Mucosa of stomach (tissue), 1 donor: Measurements from ENCODE around the gene HTRA2.

Experiments
- H3K27me3 ChIP-seq: one replicate; pipeline ENCODE4 v1.7.0; 2013; ENCODE audit warnings: mild to moderate bottlenecking, low read length; ENCODE audit not compliant: control insufficient read depth, insufficient read depth
- H3K36me3 ChIP-seq: one replicate; pipeline ENCODE4 v1.7.0; 2013; ENCODE audit warnings: low read length; ENCODE audit not compliant: control insufficient read depth, insufficient read depth
- H3K4me1 ChIP-seq: one replicate; pipeline ENCODE4 v1.7.0; 2013; ENCODE audit warnings: mild to moderate bottlenecking, low read length; ENCODE audit not compliant: control insufficient read depth, insufficient read depth
- H3K4me3 ChIP-seq: one replicate; pipeline ENCODE4 v1.7.0; 2013; ENCODE audit warnings: low read length
- H3K9ac ChIP-seq: one replicate; pipeline ENCODE4 v1.7.0; 2013; ENCODE audit warnings: mild to moderate bottlenecking, low read length, moderate library complexity
- H3K9me3 ChIP-seq: one replicate; pipeline ENCODE4 v1.7.0; 2013; ENCODE audit warnings: mild to moderate bottlenecking, low read length, moderate library complexity; ENCODE audit not compliant: control insufficient read depth
- donor health status: Pancreatic carcinoma.

Gene HTRA2

DNA sequence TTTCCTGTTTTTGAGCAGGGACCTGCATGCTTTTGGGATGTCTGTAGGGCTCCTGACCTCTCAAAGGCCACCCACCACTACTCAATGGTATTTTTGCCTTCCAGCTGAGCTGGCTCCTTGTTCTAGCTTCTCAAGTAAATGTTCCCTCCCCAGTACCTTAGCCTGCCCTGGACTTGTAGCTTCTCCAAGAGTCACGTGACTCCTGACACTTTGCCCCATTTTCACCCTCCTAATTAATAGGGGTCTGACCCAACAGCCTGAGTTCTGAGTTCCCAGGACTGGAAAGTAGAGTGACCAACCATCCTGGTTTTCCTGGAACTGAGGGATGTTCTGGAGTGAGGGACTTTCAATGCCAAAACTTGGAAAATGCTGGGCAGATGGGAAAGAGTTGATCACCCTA, 34.3 kb upstream of the HTRA2 start:
- H3K4me1 ChIP-seq, result peaks cover 22% of the 10 kb centered on the region
- no peak overlapping the region for H3K4me3 ChIP-seq
- H3K27me3 ChIP-seq, result peaks cover 35% of the 10 kb centered on the region
- no peak overlapping the region for H3K9ac ChIP-seq
- no peaks in the 10 kb centered on the region for H3K9me3 ChIP-seq
- peaks cover 17% of the 10 kb centered on the region for H3K36me3 ChIP-seq

GRCh38 chr2:74496997-74497776, 32.5 kb upstream of the HTRA2 start:
- Histone ChIP-seq H3K9ac (peak overlapping the region; percentile 69), H3K27me3 (peaks cover 46% of the 10 kb centered on the region), H3K4me3 (no peak overlapping the region)

DNA sequence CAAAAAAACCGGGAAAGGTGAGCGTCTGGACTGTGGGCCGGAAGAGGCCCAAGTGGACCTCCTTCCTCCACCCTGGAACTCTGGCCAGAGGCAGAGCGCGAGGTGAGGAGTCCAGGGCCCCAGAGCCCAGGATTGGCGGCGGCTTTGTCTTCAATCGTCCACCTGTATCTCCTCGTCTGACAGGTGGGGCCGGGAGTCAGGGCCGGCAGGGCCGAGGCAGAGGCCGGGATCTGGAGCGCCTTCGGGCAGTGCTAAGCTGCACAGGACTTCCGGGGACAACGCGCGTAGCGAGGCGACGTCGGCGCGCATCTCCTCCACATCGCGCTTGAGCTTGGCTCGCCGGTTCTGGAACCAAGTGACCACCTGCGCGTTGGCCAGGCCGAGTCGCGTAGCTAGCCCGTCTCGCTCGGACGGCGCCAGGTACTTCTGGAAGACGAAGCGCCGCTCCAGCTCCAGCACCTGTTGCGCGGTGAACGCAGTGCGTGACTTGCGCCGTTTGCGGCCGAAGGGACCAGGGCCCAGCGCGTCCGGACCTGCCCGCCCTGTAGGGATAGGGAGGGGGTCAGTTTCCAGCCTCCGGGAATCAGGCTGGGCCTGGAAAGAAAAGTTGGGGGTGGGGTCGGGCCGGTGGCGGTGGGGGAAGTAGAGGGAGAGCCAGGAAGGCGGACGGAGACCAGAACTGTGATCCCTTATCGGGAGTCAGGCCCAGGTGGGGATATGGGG, 31.8 kb upstream of the HTRA2 start:
- H3K27me3 ChIP-seq, result peaks cover 46% of the 10 kb centered on the region
- H3K36me3 ChIP-seq, result no peaks in the 10 kb centered on the region
- no peaks in the 10 kb centered on the region for H3K9me3 ChIP-seq
- peak overlapping the region; percentile 69 for H3K9ac ChIP-seq
- peak overlapping the region; percentile 60 for H3K4me3 ChIP-seq
- peaks cover 28% of the 10 kb centered on the region for H3K4me1 ChIP-seq

More at GRCh38 chr2:74496997-74497776, 32.5 kb upstream of the HTRA2 start:
- H3K4me1 ChIP-seq, result peaks cover 26% of the 10 kb centered on the region
- H3K9me3 ChIP-seq, result no peaks in the 10 kb centered on the region
- peaks cover 4% of the 10 kb centered on the region for H3K36me3 ChIP-seq

GRCh38 chr2:74498500-74499266, 31.1 kb upstream of the HTRA2 start:
- H3K36me3 ChIP-seq, result no peaks in the 10 kb centered on the region
- H3K4me3 ChIP-seq, result peak overlapping the region; percentile 60
- H3K4me1 ChIP-seq, result peaks cover 32% of the 10 kb centered on the region
- peak overlapping the region; percentile 69 for H3K9ac ChIP-seq
- no peaks in the 10 kb centered on the region for H3K9me3 ChIP-seq
- peaks cover 46% of the 10 kb centered on the region for H3K27me3 ChIP-seq

DNA sequence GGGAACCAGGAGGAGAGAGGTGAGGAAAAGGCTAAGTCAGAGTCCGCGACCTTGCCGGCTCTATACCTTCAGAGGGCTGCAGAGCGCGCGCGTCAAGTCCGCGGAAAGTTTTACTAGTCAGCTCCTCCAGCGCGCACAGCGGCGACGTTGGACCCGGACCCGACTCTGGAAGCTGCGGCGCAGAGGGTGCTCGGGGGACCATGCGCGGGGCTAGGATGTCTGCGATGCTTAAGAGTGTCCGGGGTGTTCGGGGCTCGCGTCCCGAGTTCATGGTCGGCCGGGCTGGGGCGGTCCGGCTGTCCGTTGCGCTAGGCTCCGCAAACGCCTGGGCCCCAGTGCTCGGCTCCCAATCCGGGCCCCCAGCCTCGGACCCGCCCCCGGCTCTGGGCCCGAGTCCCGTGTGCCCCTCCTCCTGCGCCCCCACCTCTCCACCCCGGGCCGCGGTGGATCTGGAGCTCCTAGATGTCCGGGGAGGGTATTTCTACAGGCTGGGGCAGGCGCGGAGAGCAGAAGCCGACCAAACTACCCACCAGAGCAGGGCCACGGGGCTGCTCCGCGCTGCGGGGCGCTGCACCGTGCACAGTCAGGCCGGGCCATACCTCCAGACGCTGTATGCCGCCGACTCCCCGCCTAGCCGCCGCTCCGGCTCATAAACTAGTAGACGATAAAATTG, 30.3 kb upstream of the HTRA2 start, which contains the start of gene LBX2:
LBX2 (minus strand) TSS at position 337 of the 673 bp plus-strand sequence; CDS start at position 271, 66 bp downstream.
- Histone ChIP-seq H3K4me3 (peak within 1 kb of the TSS; percentile 60), H3K9me3 (no peaks in the 10 kb centered on the region), H3K27me3 (peaks cover 46% of the 10 kb centered on the region), H3K36me3 (no peaks in the 10 kb centered on the region), H3K4me1 (peaks cover 39% of the 10 kb centered on the region), H3K9ac (peak within 1 kb of the TSS; percentile 69)

DNA sequence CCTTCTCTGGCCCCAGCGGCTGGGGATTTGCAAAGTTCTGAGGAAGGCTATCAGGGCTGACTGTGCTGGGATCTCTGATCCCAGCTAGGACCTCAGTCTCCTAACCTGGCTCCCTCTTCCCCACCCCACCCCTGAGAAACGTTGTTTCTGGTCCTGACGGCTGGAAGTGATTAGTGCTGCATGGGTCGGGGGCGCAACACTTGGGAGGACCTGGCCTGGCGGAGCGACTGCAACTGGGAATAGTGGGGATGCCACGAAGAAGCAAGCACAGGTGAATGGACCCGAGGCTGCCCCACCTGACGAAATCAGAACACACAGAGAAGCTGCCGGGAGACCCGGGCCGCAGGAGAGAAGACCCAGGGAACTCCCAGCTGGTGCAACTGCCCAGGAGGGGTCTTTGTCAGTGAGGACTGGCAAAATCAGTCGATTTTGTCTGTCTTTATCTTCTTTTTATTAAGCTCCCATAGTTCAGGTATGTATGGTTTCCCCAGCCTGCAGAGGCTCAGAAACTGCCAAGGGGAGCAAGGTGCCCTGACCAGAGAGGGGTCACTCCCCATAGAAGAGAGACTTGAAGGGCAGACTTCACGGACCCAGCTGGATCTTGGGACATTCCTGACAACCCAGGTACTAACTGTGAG, 29.7 kb upstream of the HTRA2 start:
- H3K27me3 ChIP-seq, result peaks cover 46% of the 10 kb centered on the region

GRCh38 chr2:74500578-74500946, 29.2 kb upstream of the HTRA2 start:
- Histone ChIP-seq H3K9me3 (no peaks in the 10 kb centered on the region), H3K27me3 (peaks cover 46% of the 10 kb centered on the region), H3K4me1 (peaks cover 49% of the 10 kb centered on the region), H3K9ac (no peak overlapping the region), H3K36me3 (no peaks in the 10 kb centered on the region), H3K4me3 (no peak overlapping the region)

More for the DNA sequence above, 29.7 kb upstream of the HTRA2 start:
- no peaks in the 10 kb centered on the region for H3K9me3 ChIP-seq
- no peak overlapping the region for H3K9ac ChIP-seq
- H3K4me3 ChIP-seq, result no peak overlapping the region
- no peaks in the 10 kb centered on the region for H3K36me3 ChIP-seq
- H3K4me1 ChIP-seq, result peaks cover 44% of the 10 kb centered on the region

- Histone ChIP-seq H3K9ac (peak overlapping the region; percentile 99), H3K4me1 (peaks cover 58% of the 10 kb centered on the region), H3K4me3 (no peak overlapping the region), H3K36me3 (no peaks in the 10 kb centered on the region), H3K27me3 (peaks cover 46% of the 10 kb centered on the region), H3K9me3 (no peaks in the 10 kb centered on the region)
Observed at GRCh38 chr2:74501335-74502071, 28.2 kb upstream of the HTRA2 start.

- Histone ChIP-seq H3K4me1 (peaks cover 63% of the 10 kb centered on the region), H3K27me3 (peaks cover 41% of the 10 kb centered on the region), H3K9ac (peak overlapping the region; percentile 99), H3K9me3 (no peaks in the 10 kb centered on the region), H3K4me3 (peak overlapping the region; percentile 88), H3K36me3 (no peaks in the 10 kb centered on the region)
Observed at GRCh38 chr2:74502147-74502719, 27.5 kb upstream of the HTRA2 start.

- H3K9me3 ChIP-seq, result no peaks in the 10 kb centered on the region
- peak overlapping the region; percentile 88 for H3K4me3 ChIP-seq
- H3K27me3 ChIP-seq, result peaks cover 36% of the 10 kb centered on the region
- H3K9ac ChIP-seq, result peak overlapping the region; percentile 99
- peaks cover 58% of the 10 kb centered on the region for H3K4me1 ChIP-seq
- H3K36me3 ChIP-seq, result no peaks in the 10 kb centered on the region
Observed at GRCh38 chr2:74502720-74503505, 26.8 kb upstream of the HTRA2 start.
